Mammary epithelial cell (primary cell): ENCODE results near the gene IQGAP1.

ENCODE experiments used
- CTCF ChIP-seq, 2 donors: IDR thresholded peaks in 1 of 2; conservative IDR thresholded peaks in 1 of 2; 2 replicates each; pipeline ENCODE4 v1.5.1; 2011 to 2012; ENCODE audit warnings: inconsistent platforms in 2 of 2, low read length in 2 of 2, mild to moderate bottlenecking in 2 of 2, control low read depth in 1 of 2, low read depth in 1 of 2; ENCODE audit not compliant: insufficient read depth in 1 of 2; ENCODE audit errors: extremely low read depth in 1 of 2
- EZH2 ChIP-seq: IDR thresholded peaks from 2 replicates; pipeline ENCODE4 v1.6.1; 2012; ENCODE audit warnings: low read length, inconsistent platforms, borderline replicate concordance

GRCh38 chr15:90483637-90484036, 95.6 kb downstream of the IQGAP1 start:
- TF ChIP-seq CTCF (conservative IDR thresholded peaks at IDR 0.05 in 1 of 2, IDR thresholded peaks at IDR 0.05 in 1 of 2; ENCODE audit: extremely low read depth in 1 of 2, insufficient read depth in 1 of 2, low read depth in 1 of 2, low read length in 2 of 2) (no peak), EZH2 (no peak)
